ENCODE results near the gene KANSL1. TPM values are rescaled to one million over a fixed set of nuclear protein-coding genes. Genes with fewer than 3 reads are reported as not detected.
"Not testable (repeated sequence)": the region's sequence is repeated elsewhere in the genome, so short reads cannot be mapped to it uniquely, and the experiment has no call there.

KANSL1 gene
- total and polyA plus RNA-seq, 2 experiments from 2014 or later, result 12.2 to 38.2 TPM

- no peak overlapping the region for H3K4me3 ChIP-seq
- no peaks in the 10 kb centered on the region for H3K27me3 ChIP-seq (replicated peaks; ENCODE audit: insufficient read depth)
- peaks cover 14% of the 10 kb centered on the region for H3F3A ChIP-seq (ENCODE audit: insufficient read depth)
- TF ChIP-seq EZH2 (IDR thresholded peaks at IDR 0.05; ENCODE audit: insufficient read depth, poor library complexity, severe bottlenecking), result no peak
- TF ChIP-seq EZH2phosphoT487 (IDR thresholded peaks at IDR 0.05; ENCODE audit: insufficient read depth, low read depth), result no peak
- 0 out of 2 replicates have a peak overlapping the region, but pooled peaks have one; percentile 7 for H3K27ac ChIP-seq
- no peak overlapping the region for H2AFZ ChIP-seq
- in situ Hi-C loops (cut with MboI), result no loop called here
- 0 out of 2 replicates have a peak, but pooled peaks cover 6% of the 10 kb centered on the region for H3K4me1 ChIP-seq (ENCODE audit: insufficient read depth)
- H3K36me3 ChIP-seq (ENCODE audit: low read depth), result no peaks in the 10 kb centered on the region
- no peaks in the 10 kb centered on the region for H3K9me2 ChIP-seq (ENCODE audit: insufficient read depth)
- peaks cover 99% of the 10 kb centered on the region for H3K79me2 ChIP-seq (ENCODE audit: insufficient read depth)
- 26 to 32% methylated on average over 6 of the region's 6 CpGs for WGBS, 2 experiments (ENCODE audit: low coverage in 1 of 2, low lambda C conversion rate in 2 of 2, missing lambda C conversion rate in 2 of 2)
- peak; percentile 18 for DNase-seq
- H3K4me2 ChIP-seq (ENCODE audit: unreplicated experiment), result no peak overlapping the region
- no peaks in the 10 kb centered on the region for H3K9me3 ChIP-seq (ENCODE audit: low read depth)
- H4K20me1 ChIP-seq (ENCODE audit: insufficient read depth), result peaks cover 24% of the 10 kb centered on the region
- H3K9ac ChIP-seq, result no peak overlapping the region
Observed at GRCh38 chr17:46115699-46116098, 77.5 kb downstream of the KANSL1 start.

- in situ Hi-C loops (cut with MboI), result not testable (repeated sequence)
Observed at GRCh38 chr17:46111236-46111635, 82.0 kb downstream of the KANSL1 start.

GRCh38 chr17:46110219-46110618 is 83.0 kb downstream of the KANSL1 start:
- Histone ChIP-seq H4K20me1 (ENCODE audit: insufficient read depth) (peaks cover 38% of the 10 kb centered on the region), H3K27me3 (replicated peaks; ENCODE audit: insufficient read depth) (no peaks in the 10 kb centered on the region), H3K9ac (no peak overlapping the region), H3K4me3 (no peak overlapping the region), H3K9me2 (ENCODE audit: insufficient read depth) (no peaks in the 10 kb centered on the region), H3K36me3 (ENCODE audit: low read depth) (no peaks in the 10 kb centered on the region), H3K9me3 (ENCODE audit: low read depth) (no peaks in the 10 kb centered on the region), H3K27ac (no peak overlapping the region), H2AFZ (no peak overlapping the region), H3K4me2 (ENCODE audit: unreplicated experiment) (no peak overlapping the region), H3K79me2 (ENCODE audit: insufficient read depth) (peaks cover 98% of the 10 kb centered on the region), H3F3A (ENCODE audit: insufficient read depth) (peaks cover 6% of the 10 kb centered on the region), H3K4me1 (ENCODE audit: insufficient read depth) (0 out of 2 replicates have a peak, but pooled peaks cover 5% of the 10 kb centered on the region)
- 100% methylated on average over 1 of the region's 1 CpG for WGBS, 2 experiments (ENCODE audit: low coverage in 1 of 2, low lambda C conversion rate in 2 of 2, missing lambda C conversion rate in 2 of 2)
- TF ChIP-seq EZH2 (IDR thresholded peaks at IDR 0.05; ENCODE audit: insufficient read depth, poor library complexity, severe bottlenecking) (no peak), EZH2phosphoT487 (IDR thresholded peaks at IDR 0.05; ENCODE audit: insufficient read depth, low read depth) (no peak)
- DNase-seq, result no peak
- in situ Hi-C loops (cut with MboI), result no loop called here

More at GRCh38 chr17:46111236-46111635, 82.0 kb downstream of the KANSL1 start:
- H3K4me2 ChIP-seq (ENCODE audit: unreplicated experiment); H3K4me3 ChIP-seq; H3K9me2 ChIP-seq (ENCODE audit: insufficient read depth); H2AFZ ChIP-seq; H3K36me3 ChIP-seq (ENCODE audit: low read depth); DNase-seq; H3K9me3 ChIP-seq (ENCODE audit: low read depth); H3K27ac ChIP-seq; H3K9ac ChIP-seq; H3K27me3 ChIP-seq (replicated peaks; ENCODE audit: insufficient read depth): not testable (repeated sequence)
- Histone ChIP-seq H3F3A (ENCODE audit: insufficient read depth) (peaks cover 14% of the 10 kb centered on the region), H3K79me2 (ENCODE audit: insufficient read depth) (peaks cover 99% of the 10 kb centered on the region), H4K20me1 (ENCODE audit: insufficient read depth) (peaks cover 38% of the 10 kb centered on the region), H3K4me1 (ENCODE audit: insufficient read depth) (0 out of 2 replicates have a peak, but pooled peaks cover 12% of the 10 kb centered on the region)
- 80 to 82% methylated on average over 11 of the region's 11 CpGs for WGBS, 2 experiments (ENCODE audit: low coverage in 1 of 2, low lambda C conversion rate in 2 of 2, missing lambda C conversion rate in 2 of 2)

GRCh38 chr17:46109603-46110189 is 83.5 kb downstream of the KANSL1 start:
- H3K4me1 ChIP-seq (ENCODE audit: insufficient read depth), result 0 out of 2 replicates have a peak, but pooled peaks cover 5% of the 10 kb centered on the region
- 69% methylated on average over 2 of the region's 2 CpGs for WGBS, 2 experiments (ENCODE audit: low coverage in 1 of 2, low lambda C conversion rate in 2 of 2, missing lambda C conversion rate in 2 of 2)
- in situ Hi-C loops (cut with MboI), result loop anchor here (10.0 kb wide), 1 partner anchor 65 kb away; no protein-coding TSS in a partner anchor
- H3K27ac ChIP-seq, result no peak overlapping the region
- peaks cover 4% of the 10 kb centered on the region for H3F3A ChIP-seq (ENCODE audit: insufficient read depth)
- H3K4me2 ChIP-seq (ENCODE audit: unreplicated experiment), result no peak overlapping the region
- H3K79me2 ChIP-seq (ENCODE audit: insufficient read depth), result peaks cover 98% of the 10 kb centered on the region
- TF ChIP-seq EZH2phosphoT487 (IDR thresholded peaks at IDR 0.05; ENCODE audit: insufficient read depth, low read depth) (no peak), EZH2 (IDR thresholded peaks at IDR 0.05; ENCODE audit: insufficient read depth, poor library complexity, severe bottlenecking) (no peak)
- no peak overlapping the region for H3K4me3 ChIP-seq
- H2AFZ ChIP-seq, result no peak overlapping the region
- H4K20me1 ChIP-seq (ENCODE audit: insufficient read depth), result peaks cover 41% of the 10 kb centered on the region
- no peaks in the 10 kb centered on the region for H3K27me3 ChIP-seq (replicated peaks; ENCODE audit: insufficient read depth)
- no peaks in the 10 kb centered on the region for H3K36me3 ChIP-seq (ENCODE audit: low read depth)
- DNase-seq, result no peak
- H3K9me3 ChIP-seq (ENCODE audit: low read depth), result no peaks in the 10 kb centered on the region
- no peak overlapping the region for H3K9ac ChIP-seq
- no peaks in the 10 kb centered on the region for H3K9me2 ChIP-seq (ENCODE audit: insufficient read depth)

All from GM23248 (cell line).